ENCODE results near the gene CRYBA2.

The CRYBA2 gene

GRCh38 chr2:218993345-218994315, at the start of gene CRYBA2:
CRYBA2 (minus strand) TSS chr2:218993422; CDS start chr2:218993176, 246 bp downstream.
- DNase-seq (ENCODE audit: low read depth): no peak

GRCh38 chr2:219042750-219043149, 49.5 kb upstream of the CRYBA2 start:
- no peak for DNase-seq (ENCODE audit: low read depth)

- no peak for DNase-seq (ENCODE audit: low read depth)
Observed at GRCh38 chr2:219042157-219042556, 48.9 kb upstream of the CRYBA2 start.

- no peak for DNase-seq (ENCODE audit: low read depth)
Observed at GRCh38 chr2:219041252-219041651, 48.0 kb upstream of the CRYBA2 start, which contains the start of gene CFAP65. CFAP65 (minus strand) TSS chr2:219041516; CDS start chr2:219039048, 2,468 bp downstream.

GRCh38 chr2:219038600-219038999, 45.4 kb upstream of the CRYBA2 start:
- DNase-seq (ENCODE audit: low read depth): no peak

- DNase-seq (ENCODE audit: low read depth): no peak
Observed at GRCh38 chr2:219037783-219038499, 44.7 kb upstream of the CRYBA2 start.

GRCh38 chr2:219035942-219036341, 42.7 kb upstream of the CRYBA2 start:
- DNase-seq (ENCODE audit: low read depth): no peak

GRCh38 chr2:219034823-219035222, 41.6 kb upstream of the CRYBA2 start:
- DNase-seq (ENCODE audit: low read depth): no peak

GRCh38 chr2:219032051-219032745, 39.0 kb upstream of the CRYBA2 start:
- DNase-seq (ENCODE audit: low read depth): no peak

GRCh38 chr2:219031005-219031738, 38.0 kb upstream of the CRYBA2 start:
- no peak for DNase-seq (ENCODE audit: low read depth)

GRCh38 chr2:219030177-219030940, 37.1 kb upstream of the CRYBA2 start:
- DNase-seq (ENCODE audit: low read depth): no peak

GRCh38 chr2:219029829-219030165, 36.6 kb upstream of the CRYBA2 start:
- peak; percentile 68 for DNase-seq (ENCODE audit: low read depth)

- no peak for DNase-seq (ENCODE audit: low read depth)
Observed at GRCh38 chr2:219028996-219029828, 36.0 kb upstream of the CRYBA2 start.

GRCh38 chr2:219028141-219028540, 34.9 kb upstream of the CRYBA2 start:
- no peak for DNase-seq (ENCODE audit: low read depth)

- no peak for DNase-seq (ENCODE audit: low read depth)
Observed at GRCh38 chr2:219027511-219028055, 34.4 kb upstream of the CRYBA2 start.

- no peak for DNase-seq (ENCODE audit: low read depth)
Observed at GRCh38 chr2:219026946-219027345, 33.7 kb upstream of the CRYBA2 start.

GRCh38 chr2:219025637-219026585, 32.7 kb upstream of the CRYBA2 start:
- no peak for DNase-seq (ENCODE audit: low read depth)

GRCh38 chr2:219024059-219024458, 30.8 kb upstream of the CRYBA2 start:
- DNase-seq (ENCODE audit: low read depth): no peak

All from stimulated activated CD4-positive, alpha-beta T cell treated with anti-CD3 and anti-CD28 coated beads, Interleukin-2, amount 100 ng/mL, for 4 hours (primary cell).